Muscle of leg (tissue), 9 donors: ENCODE measurements around the gene PREP. TPM values are rescaled to one million over a fixed set of nuclear protein-coding genes. Genes with fewer than 3 reads are reported as not detected.

Source experiments
- polyA plus RNA-seq, 8 donors: library from polyadenylated mRNA; unstranded; fragments of 120-200 nt; gene quantifications; one replicate each; pipeline versions ENCODE4 v1.2.1 to v1.2.3, GENCODE V29; 2013; ENCODE audit warnings: inconsistent platforms in 1 of 8, low replicate concordance in 1 of 8; ENCODE audit not compliant: insufficient read length in 8 of 8, insufficient read depth in 1 of 8
- total RNA-seq: library from RNA; stranded (reverse); fragments of 120-200 nt; gene quantifications from one replicate; pipeline ENCODE4 v1.2.4, GENCODE V29; 2013

The PREP gene
- total and polyA plus RNA-seq, 9 donors: 19.8 to 39.9 (median 34.0) TPM

Other genes with a start within 250 kb of the PREP start
- gene POPDC3, start 223.1 kb downstream of the PREP start, total RNA-seq: 48.5 TPM
- 10 to 100 TPM; 48.9 to 72.1 (median 64.0) TPM for gene POPDC3, start 223.1 kb downstream of the PREP start, polyA plus RNA-seq